Measurements from ENCODE around the gene FBXO36. TPM values are rescaled to one million over a fixed set of nuclear protein-coding genes. Genes with fewer than 3 reads are reported as not detected.

Gene FBXO36
- total and polyA plus RNA-seq, 7 donors = 0.90 to 3.5 (median 2.9) TPM

DNA sequence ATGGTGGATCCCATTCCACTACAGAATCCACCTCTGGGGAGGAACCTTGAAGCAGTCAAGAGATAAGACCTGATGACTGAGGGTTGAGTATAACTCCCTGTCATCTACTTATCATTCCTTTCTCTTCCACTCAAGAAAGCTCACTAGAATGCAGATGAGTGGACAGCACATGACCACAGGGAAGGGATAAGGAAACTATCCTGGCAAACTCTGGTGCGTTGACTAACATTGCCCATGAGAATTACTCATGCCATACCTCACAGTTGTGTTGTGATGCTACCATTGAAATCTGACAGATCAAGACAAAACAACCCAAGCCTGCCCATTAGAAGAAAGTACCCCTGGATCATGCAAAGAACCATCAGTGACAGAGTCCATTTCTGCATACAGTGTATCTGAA, 119.9 kb downstream of the FBXO36 start:
- no peaks in the 10 kb centered on the region for H3K4me1 ChIP-seq
- intact Hi-C loops (cut with DNase I) = no loop called here
- no peak for TF ChIP-seq CTCF (IDR thresholded peaks at IDR 0.05)
- no peak for TF ChIP-seq POLR2A (IDR thresholded peaks at IDR 0.05)
- no peak for TF ChIP-seq EP300 (IDR thresholded peaks at IDR 0.05)
- TF ChIP-seq POLR2AphosphoS5 (IDR thresholded peaks at IDR 0.05) = no peak
- H3K4me3 ChIP-seq = no peak overlapping the region
- H3K27me3 ChIP-seq = no peaks in the 10 kb centered on the region
- DNase-seq = no peak
- peaks cover 0 to 2% (median 0%) of the 10 kb centered on the region in 4 donors for H3K9me3 ChIP-seq
- H3K36me3 ChIP-seq = peaks cover 0 to 7% (median 0%) of the 10 kb centered on the region in 4 donors
- no peak overlapping the region for H3K27ac ChIP-seq
- 95 to 96% methylated on average over 1 of the region's 1 CpG for WGBS, 2 donors

- H3K9me3 ChIP-seq = peaks cover 0 to 2% (median 0%) of the 10 kb centered on the region in 4 donors
- no peaks in the 10 kb centered on the region for H3K27me3 ChIP-seq
- no peak overlapping the region for H3K4me3 ChIP-seq
- H3K27ac ChIP-seq = no peak overlapping the region
- intact Hi-C loops (cut with DNase I) = no loop called here
- WGBS, 2 donors = 79 to 90% methylated on average over 5 of the region's 5 CpGs
- DNase-seq = no peak
- H3K36me3 ChIP-seq = peaks cover 0 to 7% (median 0%) of the 10 kb centered on the region in 4 donors
- H3K4me1 ChIP-seq = no peaks in the 10 kb centered on the region
- TF ChIP-seq EP300 (IDR thresholded peaks at IDR 0.05) (no peak), POLR2A (IDR thresholded peaks at IDR 0.05) (no peak), CTCF (IDR thresholded peaks at IDR 0.05) (no peak), POLR2AphosphoS5 (IDR thresholded peaks at IDR 0.05) (no peak)
Measured at GRCh38 chr2:230043025-230043424, 120.7 kb downstream of the FBXO36 start.

- 93 to 95% methylated on average over 2 of the region's 2 CpGs for WGBS, 2 donors
- H3K9me3 ChIP-seq = peaks cover 0 to 2% (median 0%) of the 10 kb centered on the region in 4 donors
- no peaks in the 10 kb centered on the region for H3K4me1 ChIP-seq
- H3K27ac ChIP-seq = no peak overlapping the region
- no peak for DNase-seq
- TF ChIP-seq POLR2AphosphoS5 (IDR thresholded peaks at IDR 0.05) = no peak
- no peak for TF ChIP-seq CTCF (IDR thresholded peaks at IDR 0.05)
- TF ChIP-seq POLR2A (IDR thresholded peaks at IDR 0.05) = no peak
- TF ChIP-seq EP300 (IDR thresholded peaks at IDR 0.05) = no peak
- intact Hi-C loops (cut with DNase I) = no loop called here
- no peak overlapping the region for H3K4me3 ChIP-seq
- peaks cover 0 to 7% (median 0%) of the 10 kb centered on the region in 4 donors for H3K36me3 ChIP-seq
- H3K27me3 ChIP-seq = no peaks in the 10 kb centered on the region
Measured at GRCh38 chr2:230043461-230043860, 121.2 kb downstream of the FBXO36 start.

GRCh38 chr2:230046491-230046890, 124.2 kb downstream of the FBXO36 start:
- H3K4me3 ChIP-seq = no peak overlapping the region
- TF ChIP-seq EP300 (IDR thresholded peaks at IDR 0.05) (no peak), POLR2AphosphoS5 (IDR thresholded peaks at IDR 0.05) (no peak), POLR2A (IDR thresholded peaks at IDR 0.05) (no peak), CTCF (IDR thresholded peaks at IDR 0.05) (no peak)
- DNase-seq = no peak
- intact Hi-C loops (cut with DNase I) = no loop called here
- WGBS, 2 donors = 97% methylated on average over 16 of the region's 16 CpGs
- H3K4me1 ChIP-seq = no peaks in the 10 kb centered on the region
- no peaks in the 10 kb centered on the region for H3K27me3 ChIP-seq
- H3K27ac ChIP-seq = no peak overlapping the region
- H3K9me3 ChIP-seq = peaks cover 0 to 2% (median 0%) of the 10 kb centered on the region in 4 donors
- H3K36me3 ChIP-seq = peaks cover 0 to 7% (median 0%) of the 10 kb centered on the region in 4 donors

Measured in sigmoid colon (tissue), 7 donors.